NCI-H2227 (cell line): ENCODE data around the gene HIC2.
"Not testable (repeated sequence)": the region's sequence is repeated elsewhere in the genome, so short reads cannot be mapped to it uniquely, and the experiment has no call there.

ENCODE experiments used
- DNase-seq: peaks from one replicate; lab custom pipeline; 2025; ENCODE audit not compliant: unreplicated experiment; lab: John Stamatoyannopoulos, UW

Gene HIC2

DNA sequence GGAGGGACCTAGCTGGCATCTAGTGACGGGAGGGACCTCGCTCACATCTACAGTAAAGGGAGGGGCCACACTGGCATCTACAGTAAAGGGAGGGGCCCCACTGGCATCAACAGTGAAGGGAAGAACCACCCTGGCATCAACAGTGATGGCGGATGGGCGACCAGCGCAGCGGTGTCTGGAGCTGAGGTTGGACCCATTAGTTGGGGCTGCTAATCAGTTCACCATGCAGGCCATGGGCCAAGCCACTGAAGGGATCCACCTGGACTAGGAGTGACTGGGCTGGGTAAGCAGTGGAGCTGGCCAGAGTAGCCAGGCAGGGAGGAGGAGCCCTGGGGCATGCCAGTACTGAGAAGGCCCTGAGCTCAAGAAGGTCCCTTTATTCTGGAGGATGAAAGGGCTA is 73.4 kb downstream of the HIC2 start:
- DNase-seq = not testable (repeated sequence)

- DNase-seq = not testable (repeated sequence)
Measured at GRCh38 chr22:21492271-21492670, 75.1 kb downstream of the HIC2 start.

- DNase-seq = not testable (repeated sequence)
Measured at GRCh38 chr22:21493789-21494782, 76.9 kb downstream of the HIC2 start.

- not testable (repeated sequence) for DNase-seq
Measured at GRCh38 chr22:21497984-21498383, 80.8 kb downstream of the HIC2 start.

- not testable (repeated sequence) for DNase-seq
Measured at GRCh38 chr22:21498489-21498888, 81.3 kb downstream of the HIC2 start.

DNA sequence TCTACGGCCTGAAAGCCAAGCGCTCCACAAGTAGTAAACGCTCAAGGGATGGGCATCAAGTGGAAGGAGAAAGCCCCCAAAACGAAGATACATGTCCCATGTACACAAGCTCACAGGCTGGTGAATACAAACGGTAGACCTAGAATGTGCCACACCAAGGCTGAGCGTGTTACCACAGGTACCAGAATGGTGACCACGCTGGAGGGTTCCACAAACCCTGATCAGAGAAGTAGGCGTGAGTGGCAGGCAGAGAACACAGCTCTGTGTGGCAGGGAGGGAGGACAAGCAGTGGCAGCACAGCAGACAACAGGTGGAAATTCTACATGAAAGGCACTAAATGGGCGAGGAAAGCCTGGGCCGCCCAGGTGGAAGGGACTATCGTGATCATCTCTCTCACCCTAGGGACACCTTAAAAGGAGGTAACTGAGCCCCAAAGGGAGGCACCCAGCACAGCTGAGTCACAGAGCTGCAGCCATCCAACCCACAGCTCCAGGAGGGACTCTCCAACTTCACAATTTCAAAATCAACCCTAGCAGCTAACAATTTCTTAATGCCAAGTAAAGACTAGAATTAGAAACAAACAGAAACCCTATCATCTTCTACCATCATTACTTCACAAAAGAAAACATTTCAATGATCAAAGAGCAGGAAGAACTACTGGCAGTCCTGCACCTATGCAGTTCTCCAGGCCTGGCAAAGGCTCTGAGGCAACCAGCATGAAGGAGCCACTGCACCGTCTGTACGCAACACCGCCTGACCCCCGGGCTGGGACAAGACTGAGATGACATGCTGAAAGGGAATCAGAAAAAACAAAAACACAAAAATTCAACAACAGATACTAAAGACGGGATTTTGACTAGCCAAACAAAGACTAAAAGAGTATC is 82.7 kb downstream of the HIC2 start:
- DNase-seq = not testable (repeated sequence)
